Measurements from ENCODE around the gene PCDH12. TPM values are rescaled to one million over a fixed set of nuclear protein-coding genes. Genes with fewer than 3 reads are reported as not detected.

The PCDH12 gene
- total and polyA plus RNA-seq, 2 donors (not counting 1 experiment from before 2014, with no cell fraction given), result 0.01 TPM; not detected in 1

DNA sequence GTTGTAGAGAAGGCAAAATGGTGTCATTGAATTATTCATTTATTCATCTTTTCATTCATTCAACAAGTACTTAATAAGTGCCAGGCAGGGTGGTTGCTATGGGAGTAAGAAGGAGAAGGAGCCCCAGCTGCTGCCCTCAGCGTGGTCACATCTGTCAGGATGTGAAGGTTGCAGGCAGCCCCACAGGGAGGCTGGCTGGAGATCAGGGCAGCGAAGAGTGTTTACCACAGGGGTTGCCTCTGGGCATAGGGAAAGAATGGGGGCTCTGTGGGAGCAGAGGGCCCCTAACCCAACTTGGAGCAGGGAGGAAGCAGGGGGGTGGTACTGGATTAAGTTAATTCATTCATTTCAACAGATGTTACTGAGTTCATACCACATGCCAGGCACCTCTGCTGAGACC is 6.0 kb downstream of the PCDH12 start:
- POLR2A ChIA-PET, result no interaction called here

DNA sequence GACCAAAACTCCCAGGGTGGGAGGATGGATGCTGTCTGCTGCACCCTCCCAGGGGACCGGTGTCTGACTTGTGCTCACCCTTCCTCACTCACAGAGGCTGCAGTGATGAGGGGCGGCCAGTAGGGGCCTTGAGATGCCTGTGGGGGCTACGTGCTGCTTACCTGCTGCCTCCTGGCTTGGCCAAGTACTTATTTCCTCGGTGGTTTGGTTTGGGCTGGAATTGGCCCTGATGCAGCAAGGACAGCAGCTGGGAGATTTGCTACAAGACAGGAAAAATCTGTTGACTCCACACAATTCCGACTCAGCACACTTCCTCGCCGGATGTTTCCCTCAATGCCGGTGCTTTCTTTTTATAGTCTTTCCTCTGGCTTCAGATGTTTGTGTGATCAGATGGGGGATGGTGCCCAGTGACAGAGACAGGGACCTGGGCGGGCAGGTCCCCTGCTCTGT is 6.6 kb downstream of the PCDH12 start:
- Mint-ChIP-seq H3K4me3 (no peak overlapping the region), H3K4me1 (peaks cover 12% of the 10 kb centered on the region), H3K9me3 (ENCODE audit: insufficient read depth) (no peaks in the 10 kb centered on the region), H3K27ac (no peak overlapping the region), H3K27me3 (no peaks in the 10 kb centered on the region)
- peak; percentile 82 for ATAC-seq (ENCODE audit: low read depth)
- H3K27ac ChIP-seq (ENCODE audit: low read length in 2 of 2), result no peak overlapping the region
- no peak overlapping the region for H3K9ac ChIP-seq (ENCODE audit: low read length)
- intact Hi-C loops (cut with micrococcal nuclease), result no loop called here
- POLR2A ChIA-PET, result no interaction called here
- TF ChIP-seq, protein P1, sequence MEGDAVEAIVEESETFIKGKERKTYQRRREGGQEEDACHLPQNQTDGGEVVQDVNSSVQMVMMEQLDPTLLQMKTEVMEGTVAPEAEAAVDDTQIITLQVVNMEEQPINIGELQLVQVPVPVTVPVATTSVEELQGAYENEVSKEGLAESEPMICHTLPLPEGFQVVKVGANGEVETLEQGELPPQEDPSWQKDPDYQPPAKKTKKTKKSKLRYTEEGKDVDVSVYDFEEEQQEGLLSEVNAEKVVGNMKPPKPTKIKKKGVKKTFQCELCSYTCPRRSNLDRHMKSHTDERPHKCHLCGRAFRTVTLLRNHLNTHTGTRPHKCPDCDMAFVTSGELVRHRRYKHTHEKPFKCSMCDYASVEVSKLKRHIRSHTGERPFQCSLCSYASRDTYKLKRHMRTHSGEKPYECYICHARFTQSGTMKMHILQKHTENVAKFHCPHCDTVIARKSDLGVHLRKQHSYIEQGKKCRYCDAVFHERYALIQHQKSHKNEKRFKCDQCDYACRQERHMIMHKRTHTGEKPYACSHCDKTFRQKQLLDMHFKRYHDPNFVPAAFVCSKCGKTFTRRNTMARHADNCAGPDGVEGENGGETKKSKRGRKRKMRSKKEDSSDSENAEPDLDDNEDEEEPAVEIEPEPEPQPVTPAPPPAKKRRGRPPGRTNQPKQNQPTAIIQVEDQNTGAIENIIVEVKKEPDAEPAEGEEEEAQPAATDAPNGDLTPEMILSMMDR (IDR thresholded peaks at IDR 0.05), result peak; percentile 62
- TF ChIP-seq EZH2 (IDR thresholded peaks at IDR 0.05; ENCODE audit: borderline replicate concordance, insufficient read depth, low read depth, low read length, poor library complexity, severe bottlenecking), result no peak
- H4K20me1 ChIP-seq (ENCODE audit: control insufficient read depth, insufficient read depth, low read length, poor library complexity, severe bottlenecking), result no peaks in the 10 kb centered on the region
- peaks cover 0 to 6% of the 10 kb centered on the region in 2 donors for H3K4me1 ChIP-seq (ENCODE audit: control insufficient read depth in 2 of 2, insufficient read depth in 2 of 2, low read length in 2 of 2)
- no peak overlapping the region for H2AFZ ChIP-seq (ENCODE audit: insufficient read depth, low read depth, low read length, poor library complexity, severe bottlenecking)
- no peak overlapping the region for H3K4me2 ChIP-seq (replicated peaks; ENCODE audit: low read depth, low read length, poor library complexity, severe bottlenecking)
- 49% methylated on average over 4 of the region's 9 CpGs for WGBS (ENCODE audit: insufficient coverage)
- no peaks in the 10 kb centered on the region for H3K27me3 ChIP-seq (replicated peaks in 1 of 4; ENCODE audit: control extremely low read depth in 1 of 4, control insufficient read depth in 3 of 4, insufficient read depth in 4 of 4, low read length in 3 of 4)
- peak; percentile 47 for DNase-seq
- no peaks in the 10 kb centered on the region for H3K79me2 ChIP-seq (ENCODE audit: control insufficient read depth, insufficient read depth, low read length)
- CTCF ChIA-PET, result interaction anchor here (1.0 to 1.2 kb wide), 2 partner anchors 9 to 13 kb away, joined by 4 to 10 read pairs; no protein-coding TSS in a partner anchor
- H3K4me3 ChIP-seq (ENCODE audit: control extremely low read depth in 1 of 5, extremely low read depth in 1 of 5, insufficient read depth in 1 of 5, low read depth in 2 of 5, low read length in 4 of 5), result no peak overlapping the region
- H3K36me3 ChIP-seq (replicated peaks in 1 of 2; ENCODE audit: control extremely low read depth in 1 of 2, control insufficient read depth in 1 of 2, extremely low read depth in 1 of 2, insufficient read depth in 2 of 2, low read length in 1 of 2), result peaks cover 0 to 2% of the 10 kb centered on the region in 2 experiments
- no peaks in the 10 kb centered on the region for H3K9me3 ChIP-seq (ENCODE audit: control extremely low read depth in 1 of 3, control insufficient read depth in 2 of 3, insufficient read depth in 1 of 3, low read length in 2 of 3)

More for the DNA sequence above, 6.0 kb downstream of the PCDH12 start:
- CTCF ChIA-PET, result no interaction called here
- Histone ChIP-seq H4K20me1 (ENCODE audit: control insufficient read depth, insufficient read depth, low read length, poor library complexity, severe bottlenecking) (no peaks in the 10 kb centered on the region), H3K4me2 (replicated peaks; ENCODE audit: low read depth, low read length, poor library complexity, severe bottlenecking) (no peak overlapping the region), H3K4me3 (ENCODE audit: control extremely low read depth in 1 of 5, extremely low read depth in 1 of 5, insufficient read depth in 1 of 5, low read depth in 2 of 5, low read length in 4 of 5) (no peak overlapping the region), H3K79me2 (ENCODE audit: control insufficient read depth, insufficient read depth, low read length) (no peaks in the 10 kb centered on the region), H2AFZ (ENCODE audit: insufficient read depth, low read depth, low read length, poor library complexity, severe bottlenecking) (no peak overlapping the region), H3K9me3 (ENCODE audit: control extremely low read depth in 1 of 3, control insufficient read depth in 2 of 3, insufficient read depth in 1 of 3, low read length in 2 of 3) (no peaks in the 10 kb centered on the region), H3K27me3 (replicated peaks in 1 of 4; ENCODE audit: control extremely low read depth in 1 of 4, control insufficient read depth in 3 of 4, insufficient read depth in 4 of 4, low read length in 3 of 4) (no peaks in the 10 kb centered on the region), H3K36me3 (replicated peaks in 1 of 2; ENCODE audit: control extremely low read depth in 1 of 2, control insufficient read depth in 1 of 2, extremely low read depth in 1 of 2, insufficient read depth in 2 of 2, low read length in 1 of 2) (peaks cover 0 to 2% of the 10 kb centered on the region in 2 experiments), H3K4me1 (ENCODE audit: control insufficient read depth in 2 of 2, insufficient read depth in 2 of 2, low read length in 2 of 2) (peaks cover 0 to 6% of the 10 kb centered on the region in 2 donors), H3K9ac (ENCODE audit: low read length) (no peak overlapping the region), H3K27ac (ENCODE audit: low read length in 2 of 2) (no peak overlapping the region)
- H3K27ac Mint-ChIP-seq, result no peak overlapping the region
- DNase-seq, result no peak
- intact Hi-C loops (cut with micrococcal nuclease), result no loop called here
- 24% methylated on average over 2 of the region's 2 CpGs for WGBS (ENCODE audit: insufficient coverage)
- H3K4me3 Mint-ChIP-seq, result no peak overlapping the region
- no peaks in the 10 kb centered on the region for H3K9me3 Mint-ChIP-seq (ENCODE audit: insufficient read depth)
- TF ChIP-seq, protein P1 (IDR thresholded peaks at IDR 0.05), result no peak
- TF ChIP-seq EZH2 (IDR thresholded peaks at IDR 0.05; ENCODE audit: borderline replicate concordance, insufficient read depth, low read depth, low read length, poor library complexity, severe bottlenecking), result no peak
- no peaks in the 10 kb centered on the region for H3K27me3 Mint-ChIP-seq
- no peak for ATAC-seq (ENCODE audit: low read depth)
- peaks cover 12% of the 10 kb centered on the region for H3K4me1 Mint-ChIP-seq
